Measurements from ENCODE around the gene MCRIP1.
A peak's percentile ranks its signal among the peaks of the same experiment; 100 is the strongest.

MCRIP1 gene

GRCh38 chr17:81811705-81812570 lies 21.2 kb downstream of the MCRIP1 start:
- no peaks in the 10 kb centered on the region for H4K20me1 ChIP-seq
- peak overlapping the region; percentile 82 for H3K4me2 ChIP-seq
- H3K27ac ChIP-seq: peak overlapping the region; percentile 67
- H3K36me3 ChIP-seq: no peaks in the 10 kb centered on the region
- TF ChIP-seq Cebpa-rat (IDR thresholded peaks at IDR 0.05): no peak
- H3K9ac ChIP-seq: peak overlapping the region; percentile 50; the same call in 1 of the 2 replicates
- H3K9me3 ChIP-seq: no peaks in the 10 kb centered on the region
- peaks cover 83% of the 10 kb centered on the region for H3K4me1 ChIP-seq
- H3K27me3 ChIP-seq: peaks cover 17% of the 10 kb centered on the region
- no peak overlapping the region for H3K4me3 ChIP-seq

GRCh38 chr17:81810892-81811704 lies 22.0 kb downstream of the MCRIP1 start:
- Histone ChIP-seq H3K4me1 (peaks cover 86% of the 10 kb centered on the region), H3K27ac (0 out of 2 replicates have a peak overlapping the region, but pooled peaks have one; percentile 67), H3K4me2 (peak overlapping the region; percentile 82), H3K27me3 (peaks cover 25% of the 10 kb centered on the region), H3K9me3 (no peaks in the 10 kb centered on the region), H3K36me3 (no peaks in the 10 kb centered on the region), H3K9ac (no peak overlapping the region), H4K20me1 (no peaks in the 10 kb centered on the region), H3K4me3 (no peak overlapping the region)
- TF ChIP-seq Cebpa-rat (IDR thresholded peaks at IDR 0.05): no peak

GRCh38 chr17:81810476-81810875 lies 22.6 kb downstream of the MCRIP1 start:
- H3K4me2 ChIP-seq: no peak overlapping the region
- no peak overlapping the region for H3K27ac ChIP-seq
- TF ChIP-seq Cebpa-rat (IDR thresholded peaks at IDR 0.05): no peak
- H3K9ac ChIP-seq: no peak overlapping the region
- H3K4me1 ChIP-seq: peaks cover 84% of the 10 kb centered on the region
- H3K9me3 ChIP-seq: no peaks in the 10 kb centered on the region
- H3K4me3 ChIP-seq: no peak overlapping the region
- H3K27me3 ChIP-seq: peaks cover 31% of the 10 kb centered on the region
- no peaks in the 10 kb centered on the region for H3K36me3 ChIP-seq
- H4K20me1 ChIP-seq: no peaks in the 10 kb centered on the region

GRCh38 chr17:81809556-81809998 lies 23.5 kb downstream of the MCRIP1 start:
- H3K9me3 ChIP-seq: no peaks in the 10 kb centered on the region
- peaks cover 75% of the 10 kb centered on the region for H3K4me1 ChIP-seq
- H4K20me1 ChIP-seq: no peaks in the 10 kb centered on the region
- no peak for TF ChIP-seq Cebpa-rat (IDR thresholded peaks at IDR 0.05)
- H3K27ac ChIP-seq: no peak overlapping the region
- peak overlapping the region; percentile 92 for H3K4me2 ChIP-seq
- H3K9ac ChIP-seq: no peak overlapping the region
- no peak overlapping the region for H3K4me3 ChIP-seq
- H3K36me3 ChIP-seq: no peaks in the 10 kb centered on the region
- H3K27me3 ChIP-seq: peaks cover 40% of the 10 kb centered on the region

- H3K9ac ChIP-seq: no peak overlapping the region
- no peaks in the 10 kb centered on the region for H4K20me1 ChIP-seq
- peaks cover 69% of the 10 kb centered on the region for H3K4me1 ChIP-seq
- H3K27ac ChIP-seq: no peak overlapping the region
- H3K4me2 ChIP-seq: peak overlapping the region; percentile 92
- H3K4me3 ChIP-seq: no peak overlapping the region
- peaks cover 46% of the 10 kb centered on the region for H3K27me3 ChIP-seq
- H3K9me3 ChIP-seq: no peaks in the 10 kb centered on the region
- H3K36me3 ChIP-seq: no peaks in the 10 kb centered on the region
- TF ChIP-seq Cebpa-rat (IDR thresholded peaks at IDR 0.05): no peak
Measured at GRCh38 chr17:81808778-81809555, 24.1 kb downstream of the MCRIP1 start.

- Histone ChIP-seq H3K36me3 (no peaks in the 10 kb centered on the region), H3K27me3 (peaks cover 58% of the 10 kb centered on the region), H3K27ac (no peak overlapping the region)
Measured at GRCh38 chr17:81807839-81808238, 25.3 kb downstream of the MCRIP1 start.

GRCh38 chr17:81807210-81807719 lies 25.8 kb downstream of the MCRIP1 start:
- Histone ChIP-seq H3K9ac (no peak overlapping the region), H4K20me1 (no peaks in the 10 kb centered on the region), H3K27me3 (peaks cover 63% of the 10 kb centered on the region), H3K36me3 (no peaks in the 10 kb centered on the region), H3K4me2 (peak overlapping the region; percentile 92), H3K9me3 (no peaks in the 10 kb centered on the region), H3K4me3 (no peak overlapping the region), H3K4me1 (peaks cover 62% of the 10 kb centered on the region), H3K27ac (no peak overlapping the region)
- no peak for TF ChIP-seq Cebpa-rat (IDR thresholded peaks at IDR 0.05)

More at GRCh38 chr17:81807839-81808238, 25.3 kb downstream of the MCRIP1 start:
- H3K4me1 ChIP-seq: peaks cover 64% of the 10 kb centered on the region
- no peak overlapping the region for H3K4me3 ChIP-seq
- H3K4me2 ChIP-seq: peak overlapping the region; percentile 92
- no peaks in the 10 kb centered on the region for H3K9me3 ChIP-seq
- no peak for TF ChIP-seq Cebpa-rat (IDR thresholded peaks at IDR 0.05)
- H4K20me1 ChIP-seq: no peaks in the 10 kb centered on the region
- no peak overlapping the region for H3K9ac ChIP-seq

GRCh38 chr17:81806461-81807209 lies 26.5 kb downstream of the MCRIP1 start:
- Histone ChIP-seq H3K9ac (no peak overlapping the region), H3K4me2 (peak overlapping the region; percentile 92), H3K9me3 (no peaks in the 10 kb centered on the region), H3K27me3 (peaks cover 70% of the 10 kb centered on the region), H3K4me3 (no peak overlapping the region), H4K20me1 (no peaks in the 10 kb centered on the region), H3K27ac (no peak overlapping the region), H3K4me1 (peaks cover 56% of the 10 kb centered on the region), H3K36me3 (no peaks in the 10 kb centered on the region)
- TF ChIP-seq Cebpa-rat (IDR thresholded peaks at IDR 0.05): no peak

Measured in BLaER1 (cell line).